Mammary epithelial cell (primary cell): ENCODE measurements around the gene SLC44A3.

Experiments used
- CTCF ChIP-seq, 2 donors: IDR thresholded peaks in 1 of 2; conservative IDR thresholded peaks in 1 of 2; 2 replicates each; pipeline ENCODE4 v1.5.1; 2011 to 2012; ENCODE audit warnings: inconsistent platforms in 2 of 2, low read length in 2 of 2, mild to moderate bottlenecking in 2 of 2, control low read depth in 1 of 2, low read depth in 1 of 2; ENCODE audit not compliant: insufficient read depth in 1 of 2; ENCODE audit errors: extremely low read depth in 1 of 2
- EZH2 ChIP-seq: IDR thresholded peaks from 2 replicates; pipeline ENCODE4 v1.6.1; 2012; ENCODE audit warnings: low read length, inconsistent platforms, borderline replicate concordance

- TF ChIP-seq CTCF (conservative IDR thresholded peaks at IDR 0.05 in 1 of 2, IDR thresholded peaks at IDR 0.05 in 1 of 2; ENCODE audit: extremely low read depth in 1 of 2, insufficient read depth in 1 of 2, low read depth in 1 of 2, low read length in 2 of 2), result no peak
- TF ChIP-seq EZH2, result no peak
Measured at GRCh38 chr1:94859174-94859573, 39.0 kb downstream of the SLC44A3 start.
